Measurements from ENCODE around the gene SMAD1. TPM values are rescaled to one million over a fixed set of nuclear protein-coding genes. Genes with fewer than 3 reads are reported as not detected.

The SMAD1 gene
- total RNA-seq, 1 donor from 2014 or later: 26.8 TPM

GRCh38 chr4:145524552-145524951, 42.9 kb downstream of the SMAD1 start:
- H3K4me3 Mint-ChIP-seq: no peak overlapping the region
- TF ChIP-seq, protein P1, sequence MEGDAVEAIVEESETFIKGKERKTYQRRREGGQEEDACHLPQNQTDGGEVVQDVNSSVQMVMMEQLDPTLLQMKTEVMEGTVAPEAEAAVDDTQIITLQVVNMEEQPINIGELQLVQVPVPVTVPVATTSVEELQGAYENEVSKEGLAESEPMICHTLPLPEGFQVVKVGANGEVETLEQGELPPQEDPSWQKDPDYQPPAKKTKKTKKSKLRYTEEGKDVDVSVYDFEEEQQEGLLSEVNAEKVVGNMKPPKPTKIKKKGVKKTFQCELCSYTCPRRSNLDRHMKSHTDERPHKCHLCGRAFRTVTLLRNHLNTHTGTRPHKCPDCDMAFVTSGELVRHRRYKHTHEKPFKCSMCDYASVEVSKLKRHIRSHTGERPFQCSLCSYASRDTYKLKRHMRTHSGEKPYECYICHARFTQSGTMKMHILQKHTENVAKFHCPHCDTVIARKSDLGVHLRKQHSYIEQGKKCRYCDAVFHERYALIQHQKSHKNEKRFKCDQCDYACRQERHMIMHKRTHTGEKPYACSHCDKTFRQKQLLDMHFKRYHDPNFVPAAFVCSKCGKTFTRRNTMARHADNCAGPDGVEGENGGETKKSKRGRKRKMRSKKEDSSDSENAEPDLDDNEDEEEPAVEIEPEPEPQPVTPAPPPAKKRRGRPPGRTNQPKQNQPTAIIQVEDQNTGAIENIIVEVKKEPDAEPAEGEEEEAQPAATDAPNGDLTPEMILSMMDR (conservative IDR thresholded peaks at IDR 0.05): no peak
- H3K9me3 Mint-ChIP-seq: no peaks in the 10 kb centered on the region
- no peaks in the 10 kb centered on the region for H3K27me3 Mint-ChIP-seq (ENCODE audit: low read depth)
- no peak for DNase-seq (ENCODE audit: low read depth, low spot score)
- H3K27ac Mint-ChIP-seq (ENCODE audit: unreplicated experiment): no peak overlapping the region
- peaks cover 4% of the 10 kb centered on the region for H3K36me3 Mint-ChIP-seq (ENCODE audit: low read depth)
- no peaks in the 10 kb centered on the region for H3K4me1 Mint-ChIP-seq

DNA sequence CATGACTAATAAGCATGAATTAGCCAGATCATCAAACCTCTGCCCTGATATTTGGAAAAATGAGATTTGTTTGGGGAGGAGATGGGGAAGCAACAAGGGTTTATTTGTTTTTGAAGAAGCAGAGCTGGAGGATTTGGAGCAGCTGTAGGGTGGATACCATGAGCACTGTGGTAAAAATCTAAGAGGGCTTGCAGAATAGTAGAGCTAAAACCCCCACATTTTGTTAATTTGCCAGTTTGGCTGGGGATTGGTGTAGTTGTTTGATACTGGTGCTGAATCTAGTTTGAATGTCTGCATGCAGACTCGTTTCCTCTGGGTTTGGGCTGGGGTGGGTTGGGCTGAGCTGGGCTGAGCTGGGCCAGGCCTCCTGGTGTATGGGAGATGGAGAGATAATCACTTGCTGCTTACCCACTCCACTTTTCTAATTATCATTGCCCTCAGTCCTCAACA, 43.7 kb downstream of the SMAD1 start:
- H3K36me3 Mint-ChIP-seq (ENCODE audit: low read depth): peaks cover 4% of the 10 kb centered on the region
- H3K27me3 Mint-ChIP-seq (ENCODE audit: low read depth): no peaks in the 10 kb centered on the region
- H3K4me3 Mint-ChIP-seq: no peak overlapping the region
- H3K4me1 Mint-ChIP-seq: no peaks in the 10 kb centered on the region
- H3K9me3 Mint-ChIP-seq: no peaks in the 10 kb centered on the region
- DNase-seq (ENCODE audit: low read depth, low spot score): no peak
- no peak overlapping the region for H3K27ac Mint-ChIP-seq (ENCODE audit: unreplicated experiment)
- TF ChIP-seq, protein P1 (conservative IDR thresholded peaks at IDR 0.05): no peak

DNA sequence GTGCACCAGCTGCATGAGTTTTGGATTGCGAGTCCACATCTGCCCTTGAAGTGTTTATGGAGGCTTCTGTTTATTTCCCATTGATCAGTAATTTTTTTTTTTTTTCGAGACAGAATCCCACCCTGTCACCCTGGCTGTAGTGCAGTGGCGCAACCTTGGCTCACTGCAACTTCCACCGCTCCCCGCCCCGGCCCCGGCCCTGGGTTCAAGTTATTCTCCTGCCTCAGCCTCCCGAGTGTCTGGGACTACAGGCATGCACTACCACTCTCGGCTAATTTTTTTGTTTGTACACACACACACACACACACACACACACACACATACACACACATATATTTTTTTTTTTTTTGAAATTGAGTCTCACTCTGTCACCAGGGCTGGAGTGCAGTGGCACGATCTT, 46.1 kb downstream of the SMAD1 start:
- Mint-ChIP-seq H3K36me3 (ENCODE audit: low read depth) (peaks cover 4% of the 10 kb centered on the region), H3K4me3 (no peak overlapping the region), H3K27ac (ENCODE audit: unreplicated experiment) (no peak overlapping the region), H3K9me3 (no peaks in the 10 kb centered on the region), H3K27me3 (ENCODE audit: low read depth) (no peaks in the 10 kb centered on the region), H3K4me1 (peaks cover 9% of the 10 kb centered on the region)
- DNase-seq (ENCODE audit: low read depth, low spot score): no peak
- TF ChIP-seq, protein P1 (conservative IDR thresholded peaks at IDR 0.05): no peak

- no peak overlapping the region for H3K4me3 Mint-ChIP-seq
- no peak overlapping the region for H3K27ac Mint-ChIP-seq (ENCODE audit: unreplicated experiment)
- no peaks in the 10 kb centered on the region for H3K27me3 Mint-ChIP-seq (ENCODE audit: low read depth)
- peaks cover 4% of the 10 kb centered on the region for H3K36me3 Mint-ChIP-seq (ENCODE audit: low read depth)
- DNase-seq (ENCODE audit: low read depth, low spot score): no peak
- H3K4me1 Mint-ChIP-seq: peaks cover 9% of the 10 kb centered on the region
- TF ChIP-seq, protein P1 (conservative IDR thresholded peaks at IDR 0.05): no peak
- H3K9me3 Mint-ChIP-seq: no peaks in the 10 kb centered on the region
Measured at GRCh38 chr4:145528601-145529000, 46.9 kb downstream of the SMAD1 start.

GRCh38 chr4:145530189-145530588, 48.5 kb downstream of the SMAD1 start:
- H3K4me1 Mint-ChIP-seq: peaks cover 9% of the 10 kb centered on the region
- H3K4me3 Mint-ChIP-seq: no peak overlapping the region
- no peaks in the 10 kb centered on the region for H3K27me3 Mint-ChIP-seq (ENCODE audit: low read depth)
- no peak overlapping the region for H3K27ac Mint-ChIP-seq (ENCODE audit: unreplicated experiment)
- no peaks in the 10 kb centered on the region for H3K9me3 Mint-ChIP-seq
- H3K36me3 Mint-ChIP-seq (ENCODE audit: low read depth): peaks cover 4% of the 10 kb centered on the region
- DNase-seq (ENCODE audit: low read depth, low spot score): no peak
- TF ChIP-seq, protein P1 (conservative IDR thresholded peaks at IDR 0.05): no peak

GRCh38 chr4:145530662-145531061, 49.0 kb downstream of the SMAD1 start:
- Mint-ChIP-seq H3K9me3 (no peaks in the 10 kb centered on the region), H3K27me3 (ENCODE audit: low read depth) (no peaks in the 10 kb centered on the region), H3K4me1 (peaks cover 9% of the 10 kb centered on the region), H3K36me3 (ENCODE audit: low read depth) (peaks cover 4% of the 10 kb centered on the region), H3K27ac (ENCODE audit: unreplicated experiment) (no peak overlapping the region), H3K4me3 (no peak overlapping the region)
- no peak for DNase-seq (ENCODE audit: low read depth, low spot score)
- TF ChIP-seq, protein P1 (conservative IDR thresholded peaks at IDR 0.05): no peak

Data from neural crest cell (in vitro differentiated cells).